Measurements from ENCODE around the gene RGPD8.
"Not testable (repeated sequence)": the region's sequence is repeated elsewhere in the genome, so short reads cannot be mapped to it uniquely, and the experiment has no call there.

The RGPD8 gene

DNA sequence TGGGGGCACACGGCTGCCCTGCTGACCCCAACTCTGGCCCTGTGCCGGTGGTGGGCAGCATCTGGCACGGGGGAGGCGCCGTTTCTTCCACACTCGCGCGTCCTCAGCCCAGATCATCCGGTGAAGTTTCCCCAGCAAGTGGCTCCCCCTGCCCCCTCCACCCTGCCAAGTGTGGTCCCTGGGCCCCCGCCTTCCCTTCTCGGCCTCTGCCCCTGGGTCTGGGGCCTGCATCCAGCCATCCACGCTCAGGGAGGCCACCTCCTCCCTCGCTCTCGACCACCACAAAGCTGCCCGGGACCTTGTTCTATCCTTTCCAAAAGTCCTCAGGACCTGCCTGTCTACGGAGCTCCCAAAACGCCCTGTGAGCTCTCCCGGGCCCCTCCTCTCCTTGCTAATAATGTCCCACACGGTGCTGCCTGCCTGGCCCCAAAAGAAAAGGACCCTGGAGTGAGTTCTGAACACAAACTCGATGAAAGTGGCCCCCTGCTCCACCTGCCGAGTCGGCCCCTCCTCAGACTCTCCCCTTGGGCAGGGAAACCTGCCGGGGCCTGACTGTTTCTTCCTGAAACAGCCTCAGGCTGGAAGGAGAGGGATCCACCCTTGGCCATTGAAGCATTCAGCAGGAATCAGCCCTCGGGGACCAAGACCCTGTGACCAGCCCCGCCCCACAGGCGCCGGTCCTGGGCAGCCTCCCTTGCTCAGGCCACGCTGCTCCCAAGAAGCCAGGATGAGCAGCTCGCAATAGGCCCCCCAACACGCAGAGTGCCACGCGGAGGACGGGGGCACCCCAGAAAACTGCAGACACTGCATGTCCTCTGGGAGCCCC lies 1.7 kb upstream of the RGPD8 start:
- not testable (repeated sequence) for DNase-seq

- no peak for DNase-seq
Observed at GRCh38 chr2:112433932-112434730, 686 bp upstream of the RGPD8 start.

DNA sequence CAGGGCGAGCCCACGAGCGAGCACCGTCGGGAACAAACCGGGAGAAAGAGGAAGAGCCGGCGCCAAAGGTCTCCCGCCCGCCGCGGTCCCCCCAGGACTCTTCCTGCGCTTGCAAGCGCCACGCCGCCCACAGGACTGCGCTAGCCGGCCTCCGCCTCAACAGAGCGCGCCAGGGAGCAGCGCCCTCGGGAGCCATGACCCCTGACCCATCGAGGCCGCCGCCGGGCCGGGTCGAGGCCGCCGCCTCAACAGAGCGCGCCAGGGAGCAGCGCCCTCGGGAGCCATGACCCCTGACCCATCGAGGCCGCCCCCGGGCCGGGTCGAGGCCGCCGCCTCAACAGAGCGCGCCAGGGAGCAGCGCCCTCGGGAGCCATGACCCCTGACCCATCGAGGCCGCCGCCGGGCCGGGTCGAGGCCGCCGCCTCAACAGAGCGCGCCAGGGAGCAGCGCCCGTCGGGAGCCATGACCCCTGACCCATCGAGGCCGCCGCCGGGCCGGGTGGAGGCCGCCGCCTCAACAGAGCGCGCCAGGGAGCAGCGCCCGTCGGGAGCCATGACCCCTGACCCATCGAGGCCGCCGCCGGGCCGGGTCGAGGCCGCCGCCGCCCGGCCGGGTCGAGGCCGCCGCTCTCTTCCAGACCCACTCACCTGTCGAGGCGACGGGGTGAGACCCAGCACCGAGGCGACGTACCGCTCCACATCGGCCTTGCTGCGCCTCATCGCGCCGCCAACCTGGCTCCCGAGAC lies 538 bp downstream of the RGPD8 start:
- DNase-seq, result not testable (repeated sequence)

DNA sequence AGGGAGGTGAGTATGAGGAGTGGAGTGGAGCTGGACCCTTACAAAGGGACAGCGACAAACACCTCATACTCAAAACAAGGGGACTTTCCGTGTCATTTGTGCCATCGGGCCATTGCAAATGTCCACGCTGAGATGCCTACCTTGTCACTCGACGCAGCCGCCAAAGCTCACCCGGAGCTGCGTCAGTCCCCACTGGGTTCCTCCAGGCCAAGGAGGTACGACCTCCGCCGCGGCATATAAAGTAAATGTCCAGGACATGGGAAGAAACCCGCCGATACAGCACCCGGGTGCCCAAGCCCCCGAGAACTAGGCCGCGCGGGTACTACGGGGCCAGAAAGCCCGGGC lies 1.1 kb downstream of the RGPD8 start:
- DNase-seq, result not testable (repeated sequence)

- DNase-seq, result not testable (repeated sequence)
Observed at GRCh38 chr2:112431587-112432295, 1.7 kb downstream of the RGPD8 start.

DNA sequence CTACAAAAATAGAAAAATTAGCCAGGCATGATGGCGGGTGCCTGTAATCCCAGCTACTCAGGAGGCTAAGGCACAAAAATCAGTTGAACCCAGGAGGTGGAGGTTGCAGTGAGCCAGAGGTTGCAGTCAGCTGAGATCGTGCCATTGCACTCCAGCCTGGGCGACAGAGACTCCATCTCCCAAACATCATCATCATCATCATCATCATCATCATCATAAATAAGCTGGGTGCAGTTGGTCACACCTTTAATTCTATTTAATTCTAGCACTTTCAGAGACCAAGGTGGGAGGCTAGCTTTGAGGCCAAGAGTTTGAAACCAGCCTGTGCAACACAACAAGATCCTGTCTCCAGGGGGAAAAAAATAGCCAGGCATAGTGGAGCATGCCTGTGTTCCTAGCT lies 8.9 kb downstream of the RGPD8 start:
- DNase-seq, result not testable (repeated sequence)

DNA sequence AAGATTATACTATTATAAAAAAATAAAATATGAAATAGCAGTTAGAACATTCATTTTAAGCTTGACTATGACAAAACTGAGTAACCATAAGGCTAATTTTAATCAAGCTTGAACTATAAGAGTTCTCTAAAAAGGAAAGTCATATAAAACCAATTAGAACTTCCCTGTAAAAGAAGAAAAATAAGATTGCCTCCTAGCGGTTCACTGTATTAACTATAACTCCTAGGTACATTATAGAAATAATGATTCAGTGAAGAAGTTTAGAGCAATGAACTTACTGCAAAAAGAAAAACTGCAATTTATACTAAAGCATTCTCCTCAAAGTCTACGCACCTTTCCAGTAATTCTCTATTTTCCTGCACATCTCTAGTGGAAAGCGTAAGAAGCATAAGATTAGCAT lies 16.6 kb downstream of the RGPD8 start:
- DNase-seq, result not testable (repeated sequence)

DNA sequence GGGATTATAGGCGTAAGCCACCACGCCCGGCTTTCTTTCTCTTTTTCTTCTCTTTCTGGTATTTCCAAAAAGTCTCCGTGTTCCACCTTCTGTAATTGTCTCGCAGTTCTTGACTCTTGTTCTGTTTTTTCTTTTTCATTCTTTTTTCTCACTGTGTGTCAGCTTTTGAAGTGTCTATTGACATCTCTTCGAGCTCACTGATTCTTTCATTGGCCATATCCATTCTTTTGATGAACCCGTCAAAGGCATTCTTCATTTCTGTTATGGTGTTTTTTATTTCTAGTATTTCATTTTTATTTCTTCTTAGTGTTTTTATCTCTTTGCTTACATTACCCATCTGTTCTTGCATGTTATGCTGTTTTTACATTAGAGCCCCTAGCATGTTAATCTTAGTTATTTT lies 73.4 kb downstream of the RGPD8 start:
- DNase-seq, result not testable (repeated sequence)

GRCh38 chr2:112354335-112354734 lies 79.1 kb downstream of the RGPD8 start:
- not testable (repeated sequence) for DNase-seq

DNA sequence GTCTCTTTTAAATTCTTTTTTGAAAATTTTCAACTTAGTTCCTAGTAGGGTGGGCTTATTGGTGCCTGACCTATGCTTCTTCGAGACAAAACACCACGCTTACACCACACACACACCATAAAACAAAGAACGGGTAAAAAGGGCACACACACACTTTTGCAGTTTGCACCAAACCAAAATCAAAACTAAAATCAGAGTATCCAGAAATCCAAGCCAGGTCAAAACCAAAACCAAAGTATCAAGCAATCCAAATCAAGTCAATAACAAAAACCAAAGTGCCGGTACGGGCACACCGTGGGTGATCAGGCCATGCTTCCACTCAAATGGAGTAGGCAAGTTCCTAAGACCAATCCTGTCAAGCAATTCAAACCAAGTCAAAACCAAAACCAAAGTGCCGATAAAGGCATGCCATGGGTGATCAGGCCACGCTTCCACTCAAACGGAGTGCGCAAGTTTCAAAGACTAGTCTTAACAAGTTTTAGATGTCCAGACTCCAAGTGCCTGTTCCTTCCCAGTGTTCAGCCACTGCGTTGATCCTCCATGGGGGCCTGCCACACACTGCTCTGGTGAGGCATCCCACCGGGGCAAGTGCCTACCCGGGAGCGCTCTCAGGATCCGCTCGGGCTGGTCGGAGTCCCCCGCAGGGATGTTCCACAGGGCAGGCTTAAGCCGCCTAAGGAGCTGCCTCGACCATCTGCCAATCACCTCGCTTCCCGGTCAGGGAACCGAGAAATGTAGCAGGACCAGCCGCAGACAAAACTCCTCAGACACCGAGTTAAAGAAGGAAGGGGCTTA lies 80.4 kb downstream of the RGPD8 start:
- DNase-seq, result not testable (repeated sequence)

GRCh38 chr2:112352292-112352691 lies 81.2 kb downstream of the RGPD8 start:
- DNase-seq, result not testable (repeated sequence)

DNA sequence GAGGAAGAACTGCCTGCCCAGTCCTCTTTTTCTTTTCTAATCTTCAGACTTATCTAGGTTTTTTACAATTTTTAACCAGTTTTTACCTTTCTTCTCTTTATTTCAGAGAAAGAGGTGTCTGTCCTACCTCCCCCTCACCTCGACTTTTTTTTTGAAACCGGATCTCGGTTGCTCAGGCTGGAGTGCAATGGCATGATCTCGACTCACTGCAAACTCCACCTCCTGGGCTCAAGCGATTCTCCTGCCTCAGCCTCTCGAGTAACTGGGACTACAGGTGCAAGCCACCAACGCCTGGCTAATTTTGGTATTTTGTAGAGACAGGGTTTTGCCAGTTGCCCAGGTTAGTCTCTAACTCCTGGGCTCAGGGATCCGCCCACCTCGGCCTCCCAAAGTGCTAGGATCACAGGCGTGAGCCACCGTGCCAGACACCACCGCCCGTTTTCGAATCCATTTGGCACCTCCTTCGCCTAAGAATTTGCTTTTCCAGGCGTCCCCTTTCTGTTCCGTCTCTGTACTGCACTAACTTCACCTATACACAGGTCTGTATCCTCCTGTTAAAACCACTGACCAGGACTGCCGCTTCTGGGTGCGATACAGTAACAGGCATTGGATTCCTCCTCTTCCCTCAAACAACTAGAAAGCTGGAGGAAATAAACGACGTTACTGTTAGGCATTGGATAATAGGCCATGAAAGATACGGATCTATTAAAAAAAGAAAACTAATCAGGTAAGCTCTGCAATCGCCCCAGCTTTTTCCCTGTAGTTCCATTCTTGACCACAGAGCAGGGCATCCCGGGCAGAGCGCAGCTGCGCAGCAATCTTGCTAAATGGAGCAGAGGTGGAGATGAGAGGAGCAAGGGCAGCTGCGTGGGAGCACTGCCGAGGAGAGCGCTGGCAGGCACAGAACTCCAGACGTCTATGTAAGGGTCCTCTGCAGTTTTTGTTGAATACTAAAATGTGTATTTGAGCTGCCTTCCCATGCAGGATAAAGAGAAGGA lies 88.1 kb downstream of the RGPD8 start:
- DNase-seq, result no peak

- DNase-seq, result no peak
Observed at GRCh38 chr2:112343827-112344585, 89.4 kb downstream of the RGPD8 start.

DNA sequence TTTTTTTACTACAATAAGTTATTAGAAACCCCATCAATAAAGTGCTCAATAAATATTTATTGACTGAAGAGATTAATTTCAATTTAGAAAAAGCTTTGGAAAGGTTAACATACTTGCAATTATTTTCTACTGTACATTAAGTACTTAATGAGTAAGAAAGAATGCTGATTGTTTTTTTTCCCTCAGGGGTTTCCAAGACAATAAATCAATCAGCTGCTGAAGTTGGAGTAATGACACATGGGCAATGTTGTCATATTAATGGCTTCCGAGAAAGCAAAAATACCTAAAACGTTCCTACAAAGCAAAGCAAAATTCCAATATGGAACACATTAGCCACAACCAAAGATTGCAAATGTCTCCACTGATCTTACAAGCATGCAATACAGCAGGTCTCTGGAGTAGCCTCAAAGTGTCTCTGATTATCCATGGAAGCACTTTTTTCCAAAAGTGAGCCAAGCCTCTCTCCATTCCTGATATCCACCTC lies 91.3 kb downstream of the RGPD8 start:
- no peak for DNase-seq

DNA sequence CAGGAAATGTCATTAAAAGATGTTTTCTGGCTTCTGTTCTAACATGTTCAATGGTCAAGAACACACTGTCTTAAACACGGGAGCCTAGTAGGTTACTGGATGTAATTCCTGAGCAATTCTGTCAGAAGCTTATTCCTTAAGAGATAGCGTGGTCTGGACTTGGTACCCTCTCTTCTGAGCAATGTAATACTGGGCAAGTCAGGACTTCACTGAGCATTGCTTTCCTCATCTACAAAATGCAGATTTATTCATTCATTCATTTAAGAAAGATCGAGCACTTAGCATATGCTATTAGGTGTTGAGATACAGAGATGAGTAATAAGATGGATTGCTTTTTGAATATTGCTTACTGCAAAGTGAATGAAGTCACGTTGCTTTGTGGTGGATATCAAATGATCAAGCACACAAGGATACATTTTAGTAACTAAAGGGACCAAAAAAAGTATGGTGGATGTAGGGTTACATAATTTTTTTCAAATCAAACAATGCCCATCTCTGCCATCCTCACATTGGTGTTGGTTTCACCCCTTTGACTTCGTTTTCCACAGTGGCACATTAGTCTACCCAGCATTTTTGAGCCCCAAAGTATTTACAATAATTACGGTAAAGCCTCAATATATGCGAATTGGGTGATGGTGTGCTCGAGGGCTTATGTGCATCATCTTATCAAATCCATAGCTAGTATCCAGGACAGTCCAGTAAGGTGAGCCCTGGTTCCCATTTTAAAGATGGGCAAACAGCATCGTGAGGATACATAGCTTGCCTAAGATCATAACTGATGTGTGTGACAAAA lies 92.8 kb downstream of the RGPD8 start:
- DNase-seq, result no peak

DNA sequence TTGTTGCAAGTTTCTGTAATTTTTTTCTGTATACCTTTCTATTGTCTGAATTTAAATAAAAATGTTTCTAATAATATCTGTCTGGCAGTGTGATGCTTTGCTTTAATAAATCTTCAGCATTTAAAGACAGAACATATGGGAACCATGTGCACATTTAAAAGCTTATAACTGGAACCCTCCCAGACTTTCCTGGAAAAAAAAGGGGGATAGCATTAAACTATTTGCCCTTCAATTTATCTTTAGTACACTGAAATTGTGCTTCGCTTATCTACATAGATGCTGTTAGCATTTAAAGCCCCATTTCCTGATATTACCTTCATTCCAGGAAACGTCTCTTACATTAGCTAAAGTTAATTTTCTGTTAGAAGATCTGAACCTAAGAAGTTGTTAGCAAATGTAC lies 93.5 kb downstream of the RGPD8 start:
- DNase-seq, result no peak

DNA sequence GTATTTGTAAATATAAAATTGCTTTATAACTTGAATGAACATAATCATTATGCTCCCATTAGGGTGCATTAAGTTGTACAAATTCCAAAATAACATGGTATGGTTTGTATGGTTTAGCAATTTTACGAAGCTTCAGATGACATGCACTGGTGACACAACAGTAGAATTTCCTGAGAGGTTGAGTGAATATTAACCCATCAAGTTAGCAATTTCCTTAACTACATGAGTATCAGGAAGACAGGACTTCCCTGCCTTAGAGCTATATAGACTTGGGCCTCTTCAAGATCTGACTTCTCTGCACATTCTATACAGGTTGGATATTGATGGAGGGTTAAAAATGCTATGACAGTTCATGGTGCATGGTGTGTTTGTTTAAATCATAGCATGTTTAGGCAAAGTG lies 97.8 kb downstream of the RGPD8 start:
- no peak for DNase-seq

GRCh38 chr2:112332123-112332696 lies 101.2 kb downstream of the RGPD8 start:
- DNase-seq, result no peak
